ENCODE measurements around the gene IL12B. TPM values are rescaled to one million over a fixed set of nuclear protein-coding genes. Genes with fewer than 3 reads are reported as not detected.
"Not testable (repeated sequence)": the region's sequence is repeated elsewhere in the genome, so short reads cannot be mapped to it uniquely, and the experiment has no call there.

Gene IL12B
- total and polyA plus RNA-seq, 4 donors, result 0.08 to 0.11 TPM; not detected in 2

- Histone ChIP-seq H3K4me1 (ENCODE audit: control insufficient read depth in 5 of 5, insufficient read depth in 5 of 5, low read length in 5 of 5) (no peaks in the 10 kb centered on the region), H3K9ac (ENCODE audit: insufficient read depth in 1 of 2, low read length in 2 of 2) (no peak overlapping the region), H3K36me3 (ENCODE audit: control insufficient read depth in 4 of 4, insufficient read depth in 4 of 4, low read length in 4 of 4) (no peaks in the 10 kb centered on the region), H3K9me3 (ENCODE audit: control insufficient read depth in 4 of 4, insufficient read depth in 3 of 4, low read length in 3 of 4) (peaks cover 0 to 18% (median 3%) of the 10 kb centered on the region in 4 donors), H3K27me3 (ENCODE audit: control insufficient read depth in 3 of 3, insufficient read depth in 3 of 3, low read length in 2 of 3) (peaks cover 0 to 6% (median 5%) of the 10 kb centered on the region in 3 donors), H3K27ac (ENCODE audit: low read depth in 1 of 2, low read length in 1 of 2) (no peak overlapping the region), H3K4me3 (no peak overlapping the region)
- DNase-seq, result no peak
- ATAC-seq (ENCODE audit: insufficient read depth, low FRiP score), result no peak
- no peak for TF ChIP-seq CTCF (IDR thresholded peaks at IDR 0.05; ENCODE audit: control extremely low read depth, extremely low read depth)
- 94 to 97% methylated on average over 3 of the region's 3 CpGs for WGBS, 2 donors
Observed at GRCh38 chr5:159301466-159301865, 28.8 kb downstream of the IL12B start.

- H3K9me3 ChIP-seq (ENCODE audit: control insufficient read depth in 4 of 4, insufficient read depth in 3 of 4, low read length in 3 of 4), result peaks cover 0 to 14% (median 0%) of the 10 kb centered on the region in 4 donors
- not testable (repeated sequence) for ATAC-seq (ENCODE audit: insufficient read depth, low FRiP score); H3K27ac ChIP-seq (ENCODE audit: low read depth in 1 of 2, low read length in 1 of 2); H3K4me3 ChIP-seq; H3K9ac ChIP-seq (ENCODE audit: insufficient read depth in 1 of 2, low read length in 2 of 2); H3K4me1 ChIP-seq (ENCODE audit: control insufficient read depth in 5 of 5, insufficient read depth in 5 of 5, low read length in 5 of 5); H3K36me3 ChIP-seq (ENCODE audit: control insufficient read depth in 4 of 4, insufficient read depth in 4 of 4, low read length in 4 of 4); H3K27me3 ChIP-seq (ENCODE audit: control insufficient read depth in 3 of 3, insufficient read depth in 3 of 3, low read length in 2 of 3); DNase-seq
- 94 to 98% methylated on average over 3 to 5 of the region's 5 CpGs for WGBS, 2 donors
Observed at GRCh38 chr5:159297300-159297699, 33.0 kb downstream of the IL12B start.

- ATAC-seq (ENCODE audit: insufficient read depth, low FRiP score) (no peak), DNase-seq (no peak)
- H3K27me3 ChIP-seq (ENCODE audit: control insufficient read depth in 3 of 3, insufficient read depth in 3 of 3, low read length in 2 of 3), result no peaks in the 10 kb centered on the region
- H3K4me1 ChIP-seq (ENCODE audit: control insufficient read depth in 5 of 5, insufficient read depth in 5 of 5, low read length in 5 of 5), result no peaks in the 10 kb centered on the region
- 95% methylated on average over 5 of the region's 5 CpGs for WGBS, 2 donors
- TF ChIP-seq CTCF (IDR thresholded peaks at IDR 0.05; ENCODE audit: control extremely low read depth, extremely low read depth), result no peak
- H3K9ac ChIP-seq (ENCODE audit: insufficient read depth in 1 of 2, low read length in 2 of 2), result no peak overlapping the region
- no peak overlapping the region for H3K27ac ChIP-seq (ENCODE audit: low read depth in 1 of 2, low read length in 1 of 2)
- no peak overlapping the region for H3K4me3 ChIP-seq
- H3K36me3 ChIP-seq (ENCODE audit: control insufficient read depth in 4 of 4, insufficient read depth in 4 of 4, low read length in 4 of 4), result no peaks in the 10 kb centered on the region
- peaks cover 0 to 9% (median 0%) of the 10 kb centered on the region in 4 donors for H3K9me3 ChIP-seq (ENCODE audit: control insufficient read depth in 4 of 4, insufficient read depth in 3 of 4, low read length in 3 of 4)
Observed at GRCh38 chr5:159294921-159295320, 35.4 kb downstream of the IL12B start.

GRCh38 chr5:159290741-159291140, 39.5 kb downstream of the IL12B start:
- Histone ChIP-seq H3K4me3 (no peak overlapping the region), H3K9ac (ENCODE audit: insufficient read depth in 1 of 2, low read length in 2 of 2) (no peak overlapping the region), H3K27ac (ENCODE audit: low read depth in 1 of 2, low read length in 1 of 2) (no peak overlapping the region), H3K27me3 (ENCODE audit: control insufficient read depth in 3 of 3, insufficient read depth in 3 of 3, low read length in 2 of 3) (no peaks in the 10 kb centered on the region), H3K36me3 (ENCODE audit: control insufficient read depth in 4 of 4, insufficient read depth in 4 of 4, low read length in 4 of 4) (no peaks in the 10 kb centered on the region), H3K4me1 (ENCODE audit: control insufficient read depth in 5 of 5, insufficient read depth in 5 of 5, low read length in 5 of 5) (no peaks in the 10 kb centered on the region), H3K9me3 (ENCODE audit: control insufficient read depth in 4 of 4, insufficient read depth in 3 of 4, low read length in 3 of 4) (no peaks in the 10 kb centered on the region)
- WGBS, 2 donors, result 33 to 71% methylated on average over 4 of the region's 4 CpGs
- DNase-seq (no peak), ATAC-seq (ENCODE audit: insufficient read depth, low FRiP score) (no peak)
- TF ChIP-seq CTCF (IDR thresholded peaks at IDR 0.05; ENCODE audit: control extremely low read depth, extremely low read depth), result no peak

All from lung (tissue), 12 donors.